WTC11 (cell line): Measurements from ENCODE around the gene RNF4. TPM values are rescaled to one million over a fixed set of nuclear protein-coding genes. Genes with fewer than 3 reads are reported as not detected.

Source experiments
- ATAC-seq: fragments of 200-7000 bp; cut with Tn5 transposase; 2 replicates; pipeline ENCODE4 v1.10.0; 2021; ENCODE audit warnings: mild to moderate bottlenecking, moderate library complexity
- CTCF ChIA-PET: fragments of 300-600 bp; sonication (Branson Sonifier 250); formaldehyde crosslinking; loops from one replicate; lab custom pipeline; 2021; ENCODE audit warnings: antibody characterized with exemption; lab: Charles Lee
- POLR2A ChIA-PET: fragments of 350-600 bp; sonication (Branson Sonifier 250); formaldehyde crosslinking; loops from one replicate; lab custom pipeline; 2021; ENCODE audit warnings: antibody characterized with exemption; lab: Charles Lee
- DNase-seq: peaks from one replicate; pipeline ENCODE4 v3.0.0; 2021; ENCODE audit warnings: low spot score
- H3K27ac Mint-ChIP-seq: 2 replicates; pipeline ENCODE4 v1.8.0; 2021; ENCODE audit warnings: mixed read lengths
- H3K27me3 Mint-ChIP-seq: 2 replicates; pipeline ENCODE4 v1.8.0; 2021; ENCODE audit warnings: low read depth, mild to moderate bottlenecking, moderate library complexity, mixed read lengths
- H3K36me3 Mint-ChIP-seq: 2 replicates; pipeline ENCODE4 v1.8.0; 2021; ENCODE audit warnings: mixed read lengths
- H3K4me1 Mint-ChIP-seq: 2 replicates; pipeline ENCODE4 v1.8.0; 2022; ENCODE audit warnings: mixed read lengths
- H3K4me3 Mint-ChIP-seq: 2 replicates; pipeline ENCODE4 v1.8.0; 2021; ENCODE audit warnings: mild to moderate bottlenecking, moderate library complexity, mixed read lengths
- H3K9me3 Mint-ChIP-seq: 2 replicates; pipeline ENCODE4 v1.8.0; 2021; ENCODE audit warnings: mixed read lengths
- ATF1 ChIP-seq: sonication (generic); formaldehyde crosslinking; IDR thresholded peaks from 2 replicates; pipeline ENCODE4 v1.8.1; 2023; ENCODE audit warnings: mild to moderate bottlenecking, moderate library complexity, missing genetic modification reagents
- CBFB ChIP-seq: sonication (generic); formaldehyde crosslinking; IDR thresholded peaks from 2 replicates; pipeline ENCODE4 v1.8.1; 2022; ENCODE audit warnings: mild to moderate bottlenecking, low read depth, missing genetic modification reagents
- CREM ChIP-seq: sonication (generic); formaldehyde crosslinking; IDR thresholded peaks from 2 replicates; pipeline ENCODE4 v1.8.1; 2022; ENCODE audit warnings: mild to moderate bottlenecking, missing genetic modification reagents, moderate library complexity
- ELF4 ChIP-seq: sonication (generic); formaldehyde crosslinking; IDR thresholded peaks from 2 replicates; pipeline ENCODE4 v1.8.1; 2022; ENCODE audit warnings: low read depth, mild to moderate bottlenecking, moderate library complexity, missing genetic modification reagents
- ETV6 ChIP-seq: sonication (generic); formaldehyde crosslinking; IDR thresholded peaks from 2 replicates; pipeline ENCODE4 v1.8.1; 2022; ENCODE audit warnings: mild to moderate bottlenecking, missing genetic modification reagents
- FOXK1 ChIP-seq: sonication (generic); formaldehyde crosslinking; IDR thresholded peaks from 2 replicates; pipeline ENCODE4 v1.8.0; 2022; ENCODE audit warnings: mild to moderate bottlenecking, moderate library complexity, missing genetic modification reagents
- FOXP1 ChIP-seq: sonication (generic); formaldehyde crosslinking; IDR thresholded peaks from 2 replicates; pipeline ENCODE4 v1.8.0; 2022; ENCODE audit warnings: missing genetic modification reagents, mild to moderate bottlenecking, moderate library complexity, borderline replicate concordance
- GTF2I ChIP-seq: fragments of 250-450 bp; sonication (Bioruptor Pico); conservative IDR thresholded peaks from 2 replicates; pipeline ENCODE4 v1.4.0; 2021; ENCODE audit warnings: mild to moderate bottlenecking
- IRF2 ChIP-seq: sonication (generic); formaldehyde crosslinking; IDR thresholded peaks from 2 replicates; pipeline ENCODE4 v1.8.0; 2022; ENCODE audit warnings: low read depth, missing genetic modification reagents, borderline replicate concordance
- NR3C1 ChIP-seq: sonication (generic); formaldehyde crosslinking; conservative IDR thresholded peaks from 2 replicates; pipeline ENCODE4 v1.8.1; 2023; ENCODE audit warnings: low read depth, mild to moderate bottlenecking, missing genetic modification reagents
- SMAD4 ChIP-seq: sonication (generic); formaldehyde crosslinking; IDR thresholded peaks from 2 replicates; pipeline ENCODE4 v1.8.0; 2022; ENCODE audit warnings: mild to moderate bottlenecking, missing genetic modification reagents
- TEAD1 ChIP-seq: sonication (generic); formaldehyde crosslinking; IDR thresholded peaks from 2 replicates; pipeline ENCODE4 v1.8.0; 2022; ENCODE audit warnings: mild to moderate bottlenecking, missing genetic modification reagents
- TEAD4 ChIP-seq: sonication (generic); formaldehyde crosslinking; IDR thresholded peaks from 2 replicates; pipeline ENCODE4 v1.8.0; 2022; ENCODE audit warnings: mild to moderate bottlenecking, missing genetic modification reagents
- TP53 ChIP-seq: sonication (generic); formaldehyde crosslinking; IDR thresholded peaks from 2 replicates; pipeline ENCODE4 v1.8.1; 2023; ENCODE audit warnings: mild to moderate bottlenecking, missing genetic modification reagents
- ZNF317 ChIP-seq: sonication (generic); formaldehyde crosslinking; IDR thresholded peaks from 2 replicates; pipeline ENCODE4 v1.8.1; 2023; ENCODE audit warnings: low read depth, mild to moderate bottlenecking, moderate library complexity, missing genetic modification reagents, borderline replicate concordance
- total RNA-seq: library from RNA; stranded (reverse); gene quantifications from 3 replicates; pipeline ENCODE4 v1.2.3, GENCODE V29; 2021
- TF ChIP-seq, protein P1 (sequence below): sonication (generic); formaldehyde crosslinking; IDR thresholded peaks from 2 replicates; pipeline ENCODE4 v1.8.0; 2022; ENCODE audit warnings: mild to moderate bottlenecking, missing genetic modification reagents
- TF ChIP-seq, protein P2 (sequence below): fragments of 250-450 bp; sonication (Bioruptor Pico); IDR thresholded peaks from 2 replicates; pipeline ENCODE4 v1.8.0; 2021; ENCODE audit warnings: mild to moderate bottlenecking
- TF ChIP-seq, protein P3 (sequence below): sonication (generic); formaldehyde crosslinking; IDR thresholded peaks from 2 replicates; pipeline ENCODE4 v1.8.1; 2022; ENCODE audit warnings: low read depth, mild to moderate bottlenecking, moderate library complexity, missing genetic modification reagents, borderline replicate concordance
- TF ChIP-seq, protein P4 (sequence below): sonication (generic); formaldehyde crosslinking; IDR thresholded peaks from 2 replicates; pipeline ENCODE4 v1.8.1; 2023; ENCODE audit warnings: mild to moderate bottlenecking, missing genetic modification reagents, moderate library complexity

RNF4 gene
- total RNA-seq, 1 experiment from 2014 or later = 87.3 TPM

DNA sequence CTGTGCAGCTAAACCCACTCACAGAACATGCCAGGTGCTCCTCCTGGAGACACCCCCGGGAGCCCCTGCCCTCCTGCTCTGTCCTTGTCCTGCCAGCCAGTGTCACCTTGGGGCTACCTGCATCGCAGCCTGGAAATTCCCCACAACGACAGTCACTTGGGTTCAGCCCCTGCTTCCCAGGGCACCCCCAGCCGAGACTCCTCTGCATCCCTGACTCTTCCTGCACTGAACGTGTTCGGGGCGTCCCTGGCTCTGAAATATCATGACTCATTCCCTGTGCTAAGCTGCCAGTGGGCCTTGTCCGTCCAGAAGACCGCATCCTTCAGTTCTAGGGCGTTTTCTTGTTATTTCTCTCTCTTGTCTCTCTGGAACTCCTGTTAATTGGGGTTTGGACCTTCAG is 44.3 kb upstream of the RNF4 start (continued):
- TF ChIP-seq NR3C1 (CRISPR knock-in tag) = no peak
- TF ChIP-seq, all 79 proteins: peak for 0

DNA sequence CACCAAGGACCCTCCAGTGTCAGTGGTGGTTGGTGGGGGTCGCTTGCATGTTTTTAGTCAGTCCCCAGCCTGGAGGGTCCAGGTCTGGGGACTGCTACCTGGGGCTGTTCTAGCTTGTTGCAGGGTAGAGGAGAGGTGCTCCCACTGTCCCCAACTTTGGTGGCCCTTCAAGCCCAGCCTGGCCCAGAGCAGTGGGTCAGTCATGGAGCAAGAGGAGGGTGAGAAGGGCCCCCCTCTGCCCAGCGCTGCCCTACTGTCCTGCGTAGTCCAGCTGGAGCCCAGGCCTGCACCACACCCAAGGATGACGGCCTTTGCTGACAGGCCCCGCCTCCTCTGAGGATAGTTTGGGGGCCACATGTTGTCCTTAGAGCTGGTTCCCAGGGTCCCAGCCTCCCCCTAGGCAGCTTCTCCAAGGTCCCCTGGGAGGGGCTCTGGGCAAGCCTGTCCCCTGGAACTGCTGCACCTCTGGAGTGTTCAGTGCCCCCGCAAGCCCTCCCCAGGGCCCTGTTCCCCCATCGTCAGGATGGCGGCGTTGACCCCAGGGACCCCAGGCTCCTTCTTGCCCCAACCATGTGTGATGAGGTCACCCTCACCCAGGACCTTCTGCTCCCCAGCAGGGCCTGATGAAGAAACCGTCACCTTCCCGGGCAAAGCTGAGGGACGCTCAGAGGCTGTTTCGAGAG is 43.4 kb upstream of the RNF4 start:
- DNase-seq (no peak), ATAC-seq (no peak)
- Mint-ChIP-seq H3K4me1 (peaks cover 13% of the 10 kb centered on the region), H3K4me3 (no peak overlapping the region), H3K27ac (no peak overlapping the region)
- TF ChIP-seq, protein P1, sequence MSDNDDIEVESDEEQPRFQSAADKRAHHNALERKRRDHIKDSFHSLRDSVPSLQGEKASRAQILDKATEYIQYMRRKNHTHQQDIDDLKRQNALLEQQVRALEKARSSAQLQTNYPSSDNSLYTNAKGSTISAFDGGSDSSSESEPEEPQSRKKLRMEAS (CRISPR knock-in tag) = no peak
- TF ChIP-seq ELF4 (CRISPR knock-in tag) (no peak), FOXK1 (CRISPR knock-in tag) (no peak)
- TF ChIP-seq, all 79 proteins: peak for 0
- Mint-ChIP-seq H3K36me3 (no peaks in the 10 kb centered on the region), H3K27me3 (peaks cover 23% of the 10 kb centered on the region), H3K9me3 (no peaks in the 10 kb centered on the region)
- ChIA-PET CTCF (no interaction called here), POLR2A (no interaction called here)

DNA sequence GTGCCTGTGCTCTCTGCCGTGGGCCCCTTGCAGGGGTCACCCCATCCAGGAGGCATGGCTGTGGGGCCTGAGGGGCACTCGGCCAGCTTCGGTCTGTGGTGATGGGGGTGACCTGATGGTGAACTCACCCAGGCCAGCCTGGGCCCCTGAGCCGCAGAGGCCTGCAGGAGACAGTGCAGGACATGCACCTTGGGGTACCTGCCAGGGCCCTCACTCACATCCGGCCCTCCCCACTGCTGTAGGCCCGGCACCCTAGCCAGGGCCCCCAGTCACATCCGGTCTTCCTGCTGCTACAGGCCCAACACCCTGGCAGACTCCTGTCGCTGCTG is 42.9 kb upstream of the RNF4 start:
- POLR2A ChIA-PET = no interaction called here
- DNase-seq (no peak), ATAC-seq (no peak)
- Mint-ChIP-seq H3K9me3 (no peaks in the 10 kb centered on the region), H3K27ac (no peak overlapping the region), H3K4me3 (no peak overlapping the region), H3K4me1 (peaks cover 13% of the 10 kb centered on the region)
- TF ChIP-seq IRF2 (CRISPR knock-in tag) = no peak
- TF ChIP-seq, protein P2, sequence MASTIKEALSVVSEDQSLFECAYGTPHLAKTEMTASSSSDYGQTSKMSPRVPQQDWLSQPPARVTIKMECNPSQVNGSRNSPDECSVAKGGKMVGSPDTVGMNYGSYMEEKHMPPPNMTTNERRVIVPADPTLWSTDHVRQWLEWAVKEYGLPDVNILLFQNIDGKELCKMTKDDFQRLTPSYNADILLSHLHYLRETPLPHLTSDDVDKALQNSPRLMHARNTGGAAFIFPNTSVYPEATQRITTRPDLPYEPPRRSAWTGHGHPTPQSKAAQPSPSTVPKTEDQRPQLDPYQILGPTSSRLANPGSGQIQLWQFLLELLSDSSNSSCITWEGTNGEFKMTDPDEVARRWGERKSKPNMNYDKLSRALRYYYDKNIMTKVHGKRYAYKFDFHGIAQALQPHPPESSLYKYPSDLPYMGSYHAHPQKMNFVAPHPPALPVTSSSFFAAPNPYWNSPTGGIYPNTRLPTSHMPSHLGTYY (CRISPR knock-in tag) = no peak
- TF ChIP-seq CREM = no peak
- TF ChIP-seq ATF1 (CRISPR knock-in tag) = no peak
- no peak for TF ChIP-seq SMAD4 (CRISPR knock-in tag)
- no peak for TF ChIP-seq TEAD4
- TF ChIP-seq TP53 (CRISPR knock-in tag) = no peak
- TF ChIP-seq FOXP1 (CRISPR knock-in tag) = no peak
- TF ChIP-seq, protein P3, sequence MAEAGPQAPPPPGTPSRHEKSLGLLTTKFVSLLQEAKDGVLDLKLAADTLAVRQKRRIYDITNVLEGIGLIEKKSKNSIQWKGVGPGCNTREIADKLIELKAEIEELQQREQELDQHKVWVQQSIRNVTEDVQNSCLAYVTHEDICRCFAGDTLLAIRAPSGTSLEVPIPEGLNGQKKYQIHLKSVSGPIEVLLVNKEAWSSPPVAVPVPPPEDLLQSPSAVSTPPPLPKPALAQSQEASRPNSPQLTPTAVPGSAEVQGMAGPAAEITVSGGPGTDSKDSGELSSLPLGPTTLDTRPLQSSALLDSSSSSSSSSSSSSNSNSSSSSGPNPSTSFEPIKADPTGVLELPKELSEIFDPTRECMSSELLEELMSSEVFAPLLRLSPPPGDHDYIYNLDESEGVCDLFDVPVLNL = no peak
- TF ChIP-seq ZNF317 (CRISPR knock-in tag) = no peak
- TF ChIP-seq, protein P1 (CRISPR knock-in tag) = no peak
- TF ChIP-seq, protein P4, sequence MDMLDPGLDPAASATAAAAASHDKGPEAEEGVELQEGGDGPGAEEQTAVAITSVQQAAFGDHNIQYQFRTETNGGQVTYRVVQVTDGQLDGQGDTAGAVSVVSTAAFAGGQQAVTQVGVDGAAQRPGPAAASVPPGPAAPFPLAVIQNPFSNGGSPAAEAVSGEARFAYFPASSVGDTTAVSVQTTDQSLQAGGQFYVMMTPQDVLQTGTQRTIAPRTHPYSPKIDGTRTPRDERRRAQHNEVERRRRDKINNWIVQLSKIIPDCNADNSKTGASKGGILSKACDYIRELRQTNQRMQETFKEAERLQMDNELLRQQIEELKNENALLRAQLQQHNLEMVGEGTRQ = no peak
- TF ChIP-seq TEAD1 = no peak
- no peak for TF ChIP-seq ETV6 (CRISPR knock-in tag)
- TF ChIP-seq CBFB (CRISPR knock-in tag) = no peak
- no peak for TF ChIP-seq GTF2I
- TF ChIP-seq, all 79 proteins: peak for 0
- peaks cover 18% of the 10 kb centered on the region for H3K27me3 Mint-ChIP-seq
- H3K36me3 Mint-ChIP-seq = no peaks in the 10 kb centered on the region
- CTCF ChIA-PET = interaction anchor here (4.0 kb wide), 1 partner anchor 15 kb away, joined by 31 read pairs; no protein-coding TSS in a partner anchor
